IPS DF 4.7 (cell line): Measurements from ENCODE around the gene PIAS1.

Experiments used
- DNase-seq: peaks from one replicate; pipeline ENCODE4 v3.0.0-alpha.2; 2013; ENCODE audit warnings: low spot score; ENCODE audit errors: extremely low read depth

The PIAS1 gene

GRCh38 chr15:68177742-68178141 lies 123.6 kb downstream of the PIAS1 start:
- no peak for DNase-seq

- no peak for DNase-seq
Observed at GRCh38 chr15:68183616-68184315, 129.7 kb downstream of the PIAS1 start.

- DNase-seq: no peak
Observed at GRCh38 chr15:68184616-68185480, 130.7 kb downstream of the PIAS1 start.

- no peak for DNase-seq
Observed at GRCh38 chr15:68186671-68187397, 132.7 kb downstream of the PIAS1 start.

GRCh38 chr15:68187559-68187958 lies 133.4 kb downstream of the PIAS1 start:
- no peak for DNase-seq

- DNase-seq: no peak
Observed at GRCh38 chr15:68188647-68189046, 134.5 kb downstream of the PIAS1 start.

GRCh38 chr15:68190048-68190447 lies 135.9 kb downstream of the PIAS1 start:
- DNase-seq: no peak

GRCh38 chr15:68191555-68191954 lies 137.4 kb downstream of the PIAS1 start:
- DNase-seq: no peak

GRCh38 chr15:68192117-68192516 lies 138.0 kb downstream of the PIAS1 start:
- DNase-seq: no peak

- no peak for DNase-seq
Observed at GRCh38 chr15:68192804-68193486, 138.8 kb downstream of the PIAS1 start.

- no peak for DNase-seq
Observed at GRCh38 chr15:68195336-68196112, 141.4 kb downstream of the PIAS1 start.

GRCh38 chr15:68196445-68197169 lies 142.5 kb downstream of the PIAS1 start:
- DNase-seq: no peak

GRCh38 chr15:68197170-68197492 lies 143.0 kb downstream of the PIAS1 start:
- no peak for DNase-seq

- DNase-seq: no peak
Observed at GRCh38 chr15:68197661-68198437, 143.7 kb downstream of the PIAS1 start.

GRCh38 chr15:68199340-68199739 lies 145.2 kb downstream of the PIAS1 start:
- no peak for DNase-seq

- DNase-seq: no peak
Observed at GRCh38 chr15:68200016-68200861, 146.1 kb downstream of the PIAS1 start.

GRCh38 chr15:68201153-68201878 lies 147.2 kb downstream of the PIAS1 start:
- no peak for DNase-seq

GRCh38 chr15:68201879-68202261 lies 147.8 kb downstream of the PIAS1 start:
- DNase-seq: no peak
